Pancreas (tissue), 10 donors: ENCODE data around the gene GALNT1. TPM values are rescaled to one million over a fixed set of nuclear protein-coding genes. Genes with fewer than 3 reads are reported as not detected.
A peak's percentile ranks its signal among the peaks of the same experiment; 100 is the strongest.

Experiments
- ATAC-seq, 4 donors: fragments of 200-7000 bp; cut with Tn5 transposase; one replicate each; pipeline versions ENCODE4 v1.8.0 to v1.9.1; 2020; ENCODE audit warnings: mild to moderate bottlenecking in 4 of 4, moderate library complexity in 4 of 4
- DNase-seq, 6 donors: peaks; one replicate each; pipeline ENCODE4 v3.0.0-alpha.2; 2020
- FAIRE-seq: peaks from 2 replicates; lab custom pipeline; 2012; peaks lifted over from hg19 to GRCh38; lab: Jason Lieb, UNC
- H3K27ac ChIP-seq, 4 donors: fragments of 200-600 bp; sonication (generic); 1 replicate in 3 of 4; 2 replicates in 1 of 4; pipeline versions ENCODE4 v1.5.0 to v1.8.0; 2020
- H3K27me3 ChIP-seq, 4 donors: fragments of 200-600 bp; one replicate each; pipeline ENCODE4 v1.8.0; 2021
- H3K36me3 ChIP-seq, 3 donors: fragments of 200-600 bp; sonication (generic) in 1 of 3; one replicate each; pipeline versions ENCODE4 v1.5.0 to v1.8.0; 2020 to 2021
- H3K4me1 ChIP-seq, 3 donors: fragments of 200-600 bp; one replicate each; pipeline ENCODE4 v1.8.0; 2021
- H3K4me3 ChIP-seq, 4 donors: fragments of 200-600 bp; sonication (generic) in 2 of 4; one replicate each; pipeline versions ENCODE4 v1.5.0 to v1.8.0; 2020 to 2021
- H3K9me3 ChIP-seq, 4 donors: fragments of 200-600 bp; one replicate each; pipeline ENCODE4 v1.8.0; 2021
- CTCF ChIP-seq, 4 donors: fragments of 200-600 bp; sonication (generic) in 3 of 4; IDR thresholded peaks; one replicate each; pipeline versions ENCODE4 v1.5.0 to v1.8.0; 2021; ENCODE audit warnings: antibody characterized with exemption in 4 of 4
- WGBS, 2 donors: extraction: QIAGEN DNeasy Blood & Tissue Kit; methylation state at CpG; one replicate each; pipeline ENCODE4 v1.1.7; 2013; 5-methylcytosine and 5-hydroxymethylcytosine counted together
- intact Hi-C, 3 donors: fragments of 100-400 bp; cut with DNase I; formaldehyde crosslinking; loops; one replicate each; pipeline versions ENCODE4 v1.11.1 to v1.14.2; 2022
- polyA plus RNA-seq, 2 donors: library from polyadenylated mRNA; stranded (reverse); fragments of 200-250 nt; gene quantifications; one replicate each; pipeline ENCODE4 v1.2.3, GENCODE V29; 2013
- total RNA-seq, 6 donors: library from RNA; stranded (reverse); fragmentation: NEBNext Ultra II Directional in 4 of 6; extraction: Animal tissue kit (Norgen Biotek cat#: 25700) in 4 of 6; gene quantifications; one replicate each; pipeline versions ENCODE4 v1.2.1 to v1.2.4, GENCODE V29; 2021 to 2023
- donor health status: healthy with polysubstance abuse.
- donor health status: DM: no; HTN: no; CAD: no; lungs with moderate emphysema.
- donor health status: DM: no; HTN: no; CAD: no.
- donor health status: control.
- donor health status: control.
- donor health status: Bipolar disorder and iron deficiency.
- donor health status: DM: yes; HTN: yes; CAD: no.
- donor health status: DM: no; HTN: no; CAD: no.
- donor health status: DM: no; HTN: no; CAD: no.
- donor health status: DM: yes; HTN: yes; CAD: no.

The GALNT1 gene
- total and polyA plus RNA-seq, 8 donors: 6.8 to 59.6 (median 25.8) TPM

DNA sequence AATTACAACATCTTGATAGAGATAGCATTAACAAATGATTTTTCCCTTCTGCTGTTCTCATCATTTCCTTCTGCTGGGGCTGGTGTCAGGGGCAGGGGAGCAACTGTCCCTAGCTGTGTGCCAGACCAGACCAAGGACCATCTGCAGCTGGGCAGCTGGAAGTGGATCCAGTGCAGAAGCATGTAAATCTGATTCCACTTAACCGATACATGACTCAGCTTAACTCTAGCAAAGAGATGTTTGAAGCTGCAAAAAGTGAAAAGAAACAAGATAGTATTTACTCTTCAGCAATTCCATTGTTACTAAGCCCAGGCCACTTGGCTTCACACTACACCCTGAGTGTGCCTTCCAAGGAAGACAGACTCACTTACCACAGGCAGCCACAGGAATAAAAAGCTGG, 151.1 kb downstream of the GALNT1 start:
- 91 to 100% methylated on average over 1 of the region's 1 CpG for WGBS, 2 donors
- TF ChIP-seq CTCF (IDR thresholded peaks at IDR 0.05): no peak
- intact Hi-C loops: no loop called here
- Histone ChIP-seq H3K36me3 (no peaks in the 10 kb centered on the region), H3K27me3 (no peaks in the 10 kb centered on the region), H3K4me3 (no peak overlapping the region), H3K9me3 (no peaks in the 10 kb centered on the region), H3K4me1 (no peaks in the 10 kb centered on the region), H3K27ac (no peak overlapping the region)
- DNase-seq (no peak), FAIRE-seq (no peak), ATAC-seq (peak in 1 of 4 donors; percentile 18)

GRCh38 chr18:35733408-35733807, 151.9 kb downstream of the GALNT1 start:
- DNase-seq (no peak), ATAC-seq (no peak), FAIRE-seq (no peak)
- WGBS, 2 donors: 84 to 85% methylated on average over 7 of the region's 7 CpGs
- intact Hi-C loops: no loop called here
- H3K27ac ChIP-seq: no peak overlapping the region
- no peaks in the 10 kb centered on the region for H3K36me3 ChIP-seq
- no peak for TF ChIP-seq CTCF (IDR thresholded peaks at IDR 0.05)
- H3K9me3 ChIP-seq: no peaks in the 10 kb centered on the region
- H3K4me3 ChIP-seq: no peak overlapping the region
- no peaks in the 10 kb centered on the region for H3K4me1 ChIP-seq
- no peaks in the 10 kb centered on the region for H3K27me3 ChIP-seq

DNA sequence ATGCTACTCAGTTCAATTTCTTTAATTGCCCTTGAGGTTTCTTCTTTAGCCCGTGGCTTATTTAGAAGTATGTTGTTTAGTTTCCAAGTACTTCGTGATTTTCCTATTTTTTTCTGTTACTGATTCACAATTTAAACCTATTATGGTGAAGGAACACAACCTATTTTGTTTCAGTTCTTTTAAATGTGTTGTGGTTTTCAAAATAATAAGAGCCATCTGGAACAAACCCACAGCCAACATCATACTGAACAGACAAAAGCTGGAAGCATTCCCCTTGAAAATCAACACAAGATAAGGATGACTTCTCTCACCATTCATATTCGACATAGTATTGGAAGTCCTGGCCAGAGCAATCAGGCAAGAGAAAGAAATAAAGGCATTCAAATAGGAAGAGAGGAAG, 155.2 kb downstream of the GALNT1 start:
- no peak overlapping the region for H3K27ac ChIP-seq
- intact Hi-C loops: no loop called here
- ATAC-seq (no peak), FAIRE-seq (no peak), DNase-seq (no peak)
- H3K27me3 ChIP-seq: no peaks in the 10 kb centered on the region
- 49 to 61% methylated on average over 3 of the region's 3 CpGs for WGBS, 2 donors
- no peaks in the 10 kb centered on the region for H3K4me1 ChIP-seq
- no peaks in the 10 kb centered on the region for H3K36me3 ChIP-seq
- no peak for TF ChIP-seq CTCF (IDR thresholded peaks at IDR 0.05)
- no peak overlapping the region for H3K4me3 ChIP-seq
- H3K9me3 ChIP-seq: no peaks in the 10 kb centered on the region

DNA sequence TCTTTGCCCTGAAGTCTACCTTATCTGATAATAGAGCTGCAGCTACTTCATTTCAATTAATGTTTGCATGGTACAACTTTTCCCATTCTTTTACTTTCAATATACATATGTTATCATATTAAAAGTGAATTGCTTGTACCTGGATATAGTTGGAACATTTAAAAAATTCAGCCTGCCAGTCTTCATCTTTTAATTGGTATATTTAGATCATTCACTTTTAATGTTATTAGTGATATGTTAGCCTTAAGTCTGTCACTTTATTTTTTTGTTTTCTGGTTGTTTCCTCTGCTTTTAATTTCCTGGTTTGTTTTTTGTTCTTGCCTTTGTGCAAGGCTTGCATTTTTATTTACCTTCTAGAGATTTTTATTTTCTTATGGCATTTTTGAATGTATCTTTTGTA, 158.2 kb downstream of the GALNT1 start:
- no peaks in the 10 kb centered on the region for H3K9me3 ChIP-seq
- no peak for ATAC-seq

GRCh38 chr18:35740656-35741055, 159.1 kb downstream of the GALNT1 start:
- no peaks in the 10 kb centered on the region for H3K36me3 ChIP-seq
- H3K9me3 ChIP-seq: no peaks in the 10 kb centered on the region
- WGBS, 2 donors: 79 to 89% methylated on average over 2 of the region's 2 CpGs
- H3K4me1 ChIP-seq: no peaks in the 10 kb centered on the region
- intact Hi-C loops: no loop called here
- no peak overlapping the region for H3K27ac ChIP-seq
- FAIRE-seq (no peak), DNase-seq (no peak), ATAC-seq (no peak)
- H3K27me3 ChIP-seq: no peaks in the 10 kb centered on the region
- no peak for TF ChIP-seq CTCF (IDR thresholded peaks at IDR 0.05)
- H3K4me3 ChIP-seq: no peak overlapping the region

More for the DNA sequence above, 158.2 kb downstream of the GALNT1 start:
- Histone ChIP-seq H3K4me3 (no peak overlapping the region), H3K36me3 (no peaks in the 10 kb centered on the region), H3K27ac (no peak overlapping the region), H3K27me3 (no peaks in the 10 kb centered on the region), H3K4me1 (no peaks in the 10 kb centered on the region)
- intact Hi-C loops: no loop called here
- FAIRE-seq: no peak
- no peak for TF ChIP-seq CTCF (IDR thresholded peaks at IDR 0.05)
- no peak for DNase-seq
